ENCODE measurements around the gene ZNF775.

Gene ZNF775

DNA sequence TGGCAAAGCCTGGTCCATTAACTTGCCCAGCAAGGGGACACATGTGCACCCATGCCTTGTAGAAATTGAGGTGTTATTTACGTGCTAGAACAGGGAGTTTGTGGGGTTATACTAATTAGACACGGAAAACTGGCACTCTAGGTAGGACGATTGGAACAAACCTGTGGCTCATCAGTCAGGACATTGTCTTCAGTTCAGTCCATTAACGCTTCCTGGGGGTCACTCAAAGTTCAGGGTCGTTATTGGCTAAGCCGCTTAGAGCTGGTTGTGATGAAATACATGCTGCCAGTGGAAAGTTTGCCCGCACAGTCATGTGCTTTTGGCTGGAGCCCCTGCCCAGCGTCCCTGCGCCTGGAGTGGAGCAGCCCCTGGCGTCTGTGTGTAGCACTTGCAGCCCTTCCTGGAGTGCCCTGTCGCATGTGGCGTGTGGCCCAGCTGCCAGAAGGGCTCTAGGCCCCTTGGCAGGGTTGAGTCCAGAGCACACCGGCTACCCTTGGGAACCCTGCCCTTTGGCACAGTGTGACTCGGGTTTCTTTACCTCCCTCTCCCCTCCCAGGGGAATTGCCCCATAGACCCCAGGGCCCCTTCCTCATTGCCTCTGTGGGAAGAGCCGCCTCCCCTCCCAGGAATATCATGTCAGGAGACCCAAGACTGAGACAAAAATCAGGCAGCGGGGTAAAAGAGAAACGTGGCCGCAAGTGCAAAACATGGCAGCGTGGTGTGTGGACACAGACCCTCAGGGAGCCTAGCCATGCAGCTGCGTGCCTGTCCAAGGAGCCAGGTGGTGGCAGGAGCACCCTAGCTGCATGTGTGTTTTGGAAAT is 9.8 kb downstream of the ZNF775 start:
- no peak overlapping the region for H3K4me3 ChIP-seq (ENCODE audit: low read depth in 1 of 2, low read length in 2 of 2)
- peaks cover 0 to 2% of the 10 kb centered on the region in 2 donors for H3K36me3 ChIP-seq (ENCODE audit: control insufficient read depth in 1 of 2, insufficient read depth in 2 of 2, low read length in 2 of 2)
- H3K4me1 ChIP-seq (ENCODE audit: control insufficient read depth in 1 of 2, insufficient read depth in 2 of 2, low read length in 2 of 2): peaks cover 15 to 22% of the 10 kb centered on the region in 2 donors
- no peaks in the 10 kb centered on the region for H3K9me3 ChIP-seq (ENCODE audit: control insufficient read depth in 1 of 2, low read length in 2 of 2)
- H3K9ac ChIP-seq (ENCODE audit: low read depth in 1 of 2, low read length in 2 of 2): no peak overlapping the region
- no peaks in the 10 kb centered on the region for H3K27me3 ChIP-seq (ENCODE audit: control insufficient read depth in 1 of 2, insufficient read depth in 2 of 2, low read length in 2 of 2)
- peak overlapping the region; percentile 32 for H3K27ac ChIP-seq (ENCODE audit: low read depth, low read length)

DNA sequence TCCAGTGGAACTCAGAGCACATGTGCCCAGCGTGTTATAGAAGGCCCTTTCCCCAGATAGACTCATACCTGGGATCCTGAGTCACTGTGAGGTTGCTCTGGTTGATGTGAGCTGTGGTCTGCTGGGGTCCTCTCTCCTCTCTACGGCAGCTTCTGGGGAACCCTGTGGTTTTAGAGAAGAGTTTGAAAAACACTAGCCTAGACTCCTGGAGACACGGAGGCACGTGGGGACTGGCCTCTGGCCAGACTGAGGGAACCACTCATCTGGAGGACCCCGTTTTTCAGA is 10.3 kb downstream of the ZNF775 start:
- Histone ChIP-seq H3K9ac (ENCODE audit: low read depth in 1 of 2, low read length in 2 of 2) (no peak overlapping the region), H3K27ac (ENCODE audit: low read depth, low read length) (no peak overlapping the region)

DNA sequence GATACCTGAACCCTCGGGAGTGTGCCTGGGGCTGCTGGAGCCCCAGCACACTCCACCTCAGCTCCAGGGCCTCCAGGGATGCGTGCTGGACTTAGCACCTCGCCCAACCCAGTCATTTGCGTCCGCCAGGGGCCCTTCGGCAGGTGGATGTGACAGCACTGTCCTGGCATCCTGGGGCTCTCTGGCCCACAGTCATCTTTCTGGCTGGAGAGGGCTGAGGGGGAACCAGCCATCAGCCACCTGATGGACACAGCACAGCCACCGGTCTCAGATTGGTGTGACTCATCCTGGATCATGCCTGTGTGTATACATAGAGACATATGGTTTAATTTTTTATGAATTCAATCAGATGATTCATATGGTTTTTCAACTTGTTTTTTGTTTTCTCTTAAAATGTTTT is 11.1 kb downstream of the ZNF775 start:
- no peaks in the 10 kb centered on the region for H3K27me3 ChIP-seq (ENCODE audit: control insufficient read depth in 1 of 2, insufficient read depth in 2 of 2, low read length in 2 of 2)
- H3K9me3 ChIP-seq (ENCODE audit: control insufficient read depth in 1 of 2, low read length in 2 of 2): no peaks in the 10 kb centered on the region
- no peak overlapping the region for H3K27ac ChIP-seq (ENCODE audit: low read depth, low read length)

More for the DNA sequence above, 10.3 kb downstream of the ZNF775 start:
- Histone ChIP-seq H3K9me3 (ENCODE audit: control insufficient read depth in 1 of 2, low read length in 2 of 2) (no peaks in the 10 kb centered on the region), H3K36me3 (ENCODE audit: control insufficient read depth in 1 of 2, insufficient read depth in 2 of 2, low read length in 2 of 2) (peaks cover 0 to 2% of the 10 kb centered on the region in 2 donors), H3K27me3 (ENCODE audit: control insufficient read depth in 1 of 2, insufficient read depth in 2 of 2, low read length in 2 of 2) (no peaks in the 10 kb centered on the region), H3K4me3 (ENCODE audit: low read depth in 1 of 2, low read length in 2 of 2) (no peak overlapping the region), H3K4me1 (ENCODE audit: control insufficient read depth in 1 of 2, insufficient read depth in 2 of 2, low read length in 2 of 2) (peaks cover 10 to 16% of the 10 kb centered on the region in 2 donors)

GRCh38 chr7:150393325-150393724 is 14.2 kb downstream of the ZNF775 start:
- H3K4me1 ChIP-seq (ENCODE audit: control insufficient read depth in 1 of 2, insufficient read depth in 2 of 2, low read length in 2 of 2): peaks cover 0 to 6% of the 10 kb centered on the region in 2 donors
- H3K27me3 ChIP-seq (ENCODE audit: control insufficient read depth in 1 of 2, insufficient read depth in 2 of 2, low read length in 2 of 2): no peaks in the 10 kb centered on the region
- H3K9me3 ChIP-seq (ENCODE audit: control insufficient read depth in 1 of 2, low read length in 2 of 2): no peaks in the 10 kb centered on the region
- H3K36me3 ChIP-seq (ENCODE audit: control insufficient read depth in 1 of 2, insufficient read depth in 2 of 2, low read length in 2 of 2): peaks cover 0 to 5% of the 10 kb centered on the region in 2 donors
- no peak overlapping the region for H3K4me3 ChIP-seq (ENCODE audit: low read depth in 1 of 2, low read length in 2 of 2)
- no peak overlapping the region for H3K27ac ChIP-seq (ENCODE audit: low read depth, low read length)
- no peak overlapping the region for H3K9ac ChIP-seq (ENCODE audit: low read depth in 1 of 2, low read length in 2 of 2)

More for the DNA sequence above, 11.1 kb downstream of the ZNF775 start:
- Histone ChIP-seq H3K4me3 (ENCODE audit: low read depth in 1 of 2, low read length in 2 of 2) (no peak overlapping the region), H3K36me3 (ENCODE audit: control insufficient read depth in 1 of 2, insufficient read depth in 2 of 2, low read length in 2 of 2) (peaks cover 0 to 2% of the 10 kb centered on the region in 2 donors), H3K9ac (ENCODE audit: low read depth in 1 of 2, low read length in 2 of 2) (no peak overlapping the region), H3K4me1 (ENCODE audit: control insufficient read depth in 1 of 2, insufficient read depth in 2 of 2, low read length in 2 of 2) (peaks cover 4 to 9% of the 10 kb centered on the region in 2 donors)

- no peak overlapping the region for H3K27ac ChIP-seq (ENCODE audit: low read depth, low read length)
- H3K27me3 ChIP-seq (ENCODE audit: control insufficient read depth in 1 of 2, insufficient read depth in 2 of 2, low read length in 2 of 2): no peaks in the 10 kb centered on the region
- H3K36me3 ChIP-seq (ENCODE audit: control insufficient read depth in 1 of 2, insufficient read depth in 2 of 2, low read length in 2 of 2): peaks cover 0 to 5% of the 10 kb centered on the region in 2 donors
- no peak overlapping the region for H3K4me3 ChIP-seq (ENCODE audit: low read depth in 1 of 2, low read length in 2 of 2)
- no peaks in the 10 kb centered on the region for H3K9me3 ChIP-seq (ENCODE audit: control insufficient read depth in 1 of 2, low read length in 2 of 2)
- H3K4me1 ChIP-seq (ENCODE audit: control insufficient read depth in 1 of 2, insufficient read depth in 2 of 2, low read length in 2 of 2): peaks cover 0 to 4% of the 10 kb centered on the region in 2 donors
- H3K9ac ChIP-seq (ENCODE audit: low read depth in 1 of 2, low read length in 2 of 2): no peak overlapping the region
Observed at GRCh38 chr7:150396426-150396825, 17.3 kb downstream of the ZNF775 start.

DNA sequence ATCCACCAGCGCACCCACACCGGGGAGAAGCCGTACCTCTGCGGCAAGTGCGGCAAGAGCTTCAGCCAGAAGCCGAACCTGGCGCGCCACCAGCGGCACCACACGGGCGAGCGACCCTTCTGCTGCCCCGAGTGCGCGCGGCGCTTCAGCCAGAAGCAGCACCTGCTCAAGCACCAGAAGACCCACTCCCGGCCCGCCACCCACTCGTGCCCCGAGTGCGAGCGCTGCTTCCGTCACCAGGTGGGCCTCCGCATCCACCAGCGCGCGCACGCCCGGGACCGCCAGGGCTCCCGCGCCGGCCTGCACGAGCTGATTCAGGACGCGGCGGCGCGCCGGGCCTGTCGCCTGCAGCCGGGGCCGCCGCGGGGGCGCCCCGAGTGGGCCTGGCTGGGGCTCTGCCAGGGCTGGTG is 17.7 kb downstream of the ZNF775 start:
- H3K36me3 ChIP-seq (ENCODE audit: control insufficient read depth in 1 of 2, insufficient read depth in 2 of 2, low read length in 2 of 2): peaks cover 0 to 5% of the 10 kb centered on the region in 2 donors
- H3K27ac ChIP-seq (ENCODE audit: low read depth, low read length): no peak overlapping the region
- H3K4me1 ChIP-seq (ENCODE audit: control insufficient read depth in 1 of 2, insufficient read depth in 2 of 2, low read length in 2 of 2): peaks cover 0 to 4% of the 10 kb centered on the region in 2 donors

DNA sequence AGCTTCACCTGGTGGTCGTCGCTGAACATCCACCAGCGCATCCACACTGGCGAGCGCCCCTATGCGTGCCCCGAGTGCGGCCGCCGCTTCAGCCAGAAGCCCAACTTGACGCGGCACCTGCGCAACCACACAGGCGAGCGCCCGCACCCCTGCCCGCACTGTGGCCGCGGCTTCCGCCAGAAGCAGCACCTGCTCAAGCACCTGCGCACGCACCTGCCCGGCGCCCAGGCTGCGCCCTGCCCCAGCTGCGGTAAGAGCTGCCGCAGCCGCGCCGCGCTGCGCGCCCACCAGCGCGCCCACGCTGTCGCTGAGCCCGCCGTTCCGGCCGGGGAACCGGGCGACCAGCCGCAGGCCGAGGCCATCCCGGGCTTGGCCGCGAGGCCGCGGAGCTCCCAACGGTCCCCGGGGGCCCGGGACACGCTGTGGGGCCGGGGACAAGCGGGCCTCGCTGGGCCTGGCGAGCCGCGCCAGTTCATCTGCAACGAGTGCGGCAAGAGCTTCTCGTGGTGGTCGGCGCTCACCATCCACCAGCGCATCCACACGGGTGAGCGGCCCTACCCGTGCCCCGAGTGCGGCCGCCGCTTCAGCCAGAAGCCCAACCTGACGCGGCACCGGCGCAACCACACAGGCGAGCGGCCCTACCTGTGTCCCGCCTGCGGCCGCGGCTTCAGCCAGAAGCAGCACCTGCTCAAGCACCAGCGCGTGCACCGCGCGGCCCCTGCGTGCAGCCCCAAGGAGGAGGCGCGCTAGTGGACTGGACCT is 18.4 kb downstream of the ZNF775 start:
- no peak overlapping the region for H3K9ac ChIP-seq (ENCODE audit: low read depth in 1 of 2, low read length in 2 of 2)

More for the DNA sequence above, 17.7 kb downstream of the ZNF775 start:
- Histone ChIP-seq H3K9ac (ENCODE audit: low read depth in 1 of 2, low read length in 2 of 2) (no peak overlapping the region), H3K27me3 (ENCODE audit: control insufficient read depth in 1 of 2, insufficient read depth in 2 of 2, low read length in 2 of 2) (no peaks in the 10 kb centered on the region), H3K4me3 (ENCODE audit: low read depth in 1 of 2, low read length in 2 of 2) (no peak overlapping the region), H3K9me3 (ENCODE audit: control insufficient read depth in 1 of 2, low read length in 2 of 2) (no peaks in the 10 kb centered on the region)

DNA sequence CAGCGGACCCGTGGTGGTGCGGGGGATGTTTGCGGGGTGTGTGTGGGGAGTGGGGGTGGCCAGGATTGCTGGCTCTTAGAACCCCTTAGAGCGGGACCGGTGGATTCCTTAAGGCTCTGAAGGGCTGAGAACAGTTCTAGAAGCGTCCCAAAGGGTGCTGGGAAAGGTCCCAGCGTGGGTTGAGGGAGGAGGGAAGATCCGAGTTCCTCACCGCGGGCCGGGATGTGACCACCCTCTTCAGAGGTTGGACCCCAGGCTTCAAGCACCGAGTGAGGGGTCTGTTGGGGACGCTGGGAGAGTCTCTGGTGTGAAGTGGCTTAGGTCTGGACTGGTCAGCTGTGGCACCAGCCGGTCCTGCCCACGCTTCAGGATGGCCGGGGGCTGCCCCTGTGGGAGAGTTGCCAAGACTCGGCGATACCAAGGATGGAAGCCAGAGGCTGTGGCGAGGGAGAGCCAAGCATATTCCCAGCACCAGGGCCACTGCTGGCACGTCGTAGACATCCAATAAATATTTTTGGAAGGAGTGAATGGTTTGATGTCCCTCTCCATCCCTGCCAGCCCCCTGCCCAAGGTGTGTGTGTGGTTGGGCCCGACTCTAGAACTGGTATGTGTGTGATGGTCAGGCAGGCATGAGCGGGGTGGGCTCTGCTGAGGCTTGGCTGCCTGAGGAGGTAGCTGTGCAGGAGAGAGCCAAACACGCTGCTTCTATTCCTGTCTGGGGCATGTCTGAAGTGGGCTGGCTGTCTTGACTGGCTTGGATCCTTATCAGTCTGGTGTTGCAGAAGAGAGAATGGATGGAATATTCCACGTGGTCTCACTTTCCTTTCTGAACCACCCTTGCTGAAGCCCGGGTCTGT is 19.2 kb downstream of the ZNF775 start:
- Histone ChIP-seq H3K4me3 (ENCODE audit: low read depth in 1 of 2, low read length in 2 of 2) (no peak overlapping the region), H3K36me3 (ENCODE audit: control insufficient read depth in 1 of 2, insufficient read depth in 2 of 2, low read length in 2 of 2) (peaks cover 0 to 5% of the 10 kb centered on the region in 2 donors), H3K9me3 (ENCODE audit: control insufficient read depth in 1 of 2, low read length in 2 of 2) (no peaks in the 10 kb centered on the region), H3K9ac (ENCODE audit: low read depth in 1 of 2, low read length in 2 of 2) (no peak overlapping the region), H3K27ac (ENCODE audit: low read depth, low read length) (no peak overlapping the region), H3K4me1 (ENCODE audit: control insufficient read depth in 1 of 2, insufficient read depth in 2 of 2, low read length in 2 of 2) (peaks cover 9 to 12% of the 10 kb centered on the region in 2 donors), H3K27me3 (ENCODE audit: control insufficient read depth in 1 of 2, insufficient read depth in 2 of 2, low read length in 2 of 2) (no peaks in the 10 kb centered on the region)

More for the DNA sequence above, 18.4 kb downstream of the ZNF775 start:
- H3K27me3 ChIP-seq (ENCODE audit: control insufficient read depth in 1 of 2, insufficient read depth in 2 of 2, low read length in 2 of 2): no peaks in the 10 kb centered on the region
- no peak overlapping the region for H3K4me3 ChIP-seq (ENCODE audit: low read depth in 1 of 2, low read length in 2 of 2)
- H3K4me1 ChIP-seq (ENCODE audit: control insufficient read depth in 1 of 2, insufficient read depth in 2 of 2, low read length in 2 of 2): peaks cover under 1 to 4% of the 10 kb centered on the region in 2 donors
- no peak overlapping the region for H3K27ac ChIP-seq (ENCODE audit: low read depth, low read length)
- H3K9me3 ChIP-seq (ENCODE audit: control insufficient read depth in 1 of 2, low read length in 2 of 2): no peaks in the 10 kb centered on the region
- H3K36me3 ChIP-seq (ENCODE audit: control insufficient read depth in 1 of 2, insufficient read depth in 2 of 2, low read length in 2 of 2): peaks cover 0 to 5% of the 10 kb centered on the region in 2 donors

GRCh38 chr7:150398965-150399320 is 19.8 kb downstream of the ZNF775 start:
- Histone ChIP-seq H3K36me3 (ENCODE audit: control insufficient read depth in 1 of 2, insufficient read depth in 2 of 2, low read length in 2 of 2) (peaks cover 0 to 5% of the 10 kb centered on the region in 2 donors), H3K27me3 (ENCODE audit: control insufficient read depth in 1 of 2, insufficient read depth in 2 of 2, low read length in 2 of 2) (no peaks in the 10 kb centered on the region), H3K9me3 (ENCODE audit: control insufficient read depth in 1 of 2, low read length in 2 of 2) (no peaks in the 10 kb centered on the region), H3K9ac (ENCODE audit: low read depth in 1 of 2, low read length in 2 of 2) (no peak overlapping the region), H3K27ac (ENCODE audit: low read depth, low read length) (no peak overlapping the region), H3K4me1 (ENCODE audit: control insufficient read depth in 1 of 2, insufficient read depth in 2 of 2, low read length in 2 of 2) (peaks cover 15 to 18% of the 10 kb centered on the region in 2 donors), H3K4me3 (ENCODE audit: low read depth in 1 of 2, low read length in 2 of 2) (no peak overlapping the region)
